Measurements from ENCODE around the gene HPSE.
"Not testable (repeated sequence)": the region's sequence is repeated elsewhere in the genome, so short reads cannot be mapped to it uniquely, and the experiment has no call there.

HPSE gene

DNA sequence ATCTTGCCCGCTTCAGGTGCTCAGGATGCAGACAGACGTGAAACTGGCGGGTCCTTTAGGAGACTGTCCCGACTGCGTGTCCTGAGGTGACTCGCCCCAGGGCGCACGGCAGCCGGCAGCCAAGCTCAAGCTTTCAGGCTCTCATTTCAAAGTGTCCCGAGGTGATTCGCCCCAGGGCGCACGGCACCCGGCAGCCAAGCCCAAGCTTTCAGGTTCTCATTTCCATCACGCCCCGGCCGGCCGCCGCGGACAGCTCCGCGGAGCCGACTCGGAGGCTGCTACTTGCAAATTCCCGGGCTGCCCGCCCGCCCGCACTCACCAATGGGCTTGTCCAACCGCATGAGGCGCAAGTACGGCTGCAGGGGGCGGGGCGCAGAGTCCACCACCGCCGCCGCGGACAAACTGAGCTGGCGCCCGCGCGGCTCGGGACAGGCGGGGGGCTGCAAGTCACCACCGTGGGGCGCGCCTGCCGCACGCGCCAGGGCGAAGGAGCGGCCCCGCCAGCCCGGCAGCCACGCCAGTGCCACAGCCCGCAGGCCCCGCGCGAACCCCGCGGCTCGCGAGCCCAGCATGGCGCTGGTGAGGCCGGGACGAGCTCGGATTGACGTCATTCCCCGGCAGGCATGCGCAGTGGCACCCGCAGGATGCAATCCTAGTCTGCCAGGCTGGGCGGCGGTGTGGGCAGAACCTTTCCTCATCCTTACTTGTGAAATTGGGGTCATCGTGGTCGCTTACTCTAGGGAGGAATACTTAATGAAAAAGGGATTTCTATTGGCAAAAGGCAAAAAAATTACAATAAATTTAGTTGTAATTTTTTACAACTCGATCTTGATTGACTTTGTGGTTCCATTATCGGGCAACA lies 50.2 kb downstream of the HPSE start, which contains the start of gene COQ2:
COQ2 (minus strand) TSS at position 606 of the 862 bp plus-strand sequence; CDS start at position 572, 34 bp downstream.
- DNase-seq (ENCODE audit: low read depth, low spot score): peak; percentile 52

DNA sequence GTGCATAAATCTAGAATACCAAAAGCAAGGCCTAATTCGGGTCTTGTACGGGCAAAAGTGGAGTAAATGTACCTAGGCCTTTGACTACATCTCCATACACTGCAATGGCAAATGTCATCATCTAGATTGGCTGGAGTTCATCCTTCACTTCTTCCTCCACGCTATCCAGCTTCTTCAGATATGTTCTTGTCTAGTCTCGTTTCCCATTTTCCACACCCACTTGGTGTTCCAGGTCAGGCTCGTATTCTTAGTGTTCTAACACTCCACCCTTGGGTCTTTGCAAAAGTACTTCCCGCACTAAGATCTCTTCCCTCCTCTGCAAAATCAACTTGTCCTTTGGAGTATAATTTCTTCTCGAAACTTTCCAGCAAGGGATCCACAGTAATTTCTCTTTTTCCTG lies 51.5 kb downstream of the HPSE start:
- no peak for DNase-seq (ENCODE audit: low read depth, low spot score)

DNA sequence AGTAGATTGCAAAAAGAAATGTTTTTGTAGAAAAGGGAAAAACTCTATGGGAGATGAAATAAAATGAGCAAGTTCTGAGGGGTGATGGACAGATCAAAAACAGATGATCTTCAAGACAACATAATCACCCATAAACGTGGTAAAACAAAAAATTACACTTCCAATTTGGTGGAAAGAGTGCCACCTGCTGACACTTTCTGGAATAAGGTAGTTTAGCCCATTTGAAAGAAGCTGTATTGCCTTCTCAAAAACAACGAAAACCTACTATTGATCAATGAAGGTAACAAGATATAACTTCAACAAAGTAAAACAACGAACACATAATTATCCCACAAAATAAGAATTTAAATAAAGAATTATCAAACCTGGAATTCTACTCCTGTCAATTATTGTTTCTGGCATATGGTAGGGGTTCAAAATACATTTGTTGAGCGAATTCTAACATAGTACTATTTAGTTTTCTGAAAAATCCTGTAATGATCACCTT lies 52.6 kb downstream of the HPSE start:
- no peak for DNase-seq (ENCODE audit: low read depth, low spot score)

DNA sequence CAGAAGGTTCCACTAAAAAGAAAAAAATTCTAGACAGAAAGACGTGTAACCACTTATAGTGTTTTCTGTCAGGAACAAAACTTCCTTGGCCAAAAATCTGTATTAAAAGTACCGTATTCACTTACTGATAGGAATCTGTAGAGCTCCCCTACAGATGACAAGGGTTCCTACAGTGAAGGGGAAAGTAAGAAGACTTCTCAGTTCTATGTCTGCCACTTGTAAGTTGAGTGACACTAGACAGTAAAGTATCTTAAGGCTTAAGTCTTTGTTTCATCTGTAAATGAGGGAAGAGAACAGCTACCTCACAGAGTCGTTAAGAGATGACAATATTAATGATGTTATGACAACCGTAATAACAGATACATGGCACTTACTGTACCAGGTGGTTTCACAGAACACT lies 53.3 kb downstream of the HPSE start:
- no peak for DNase-seq (ENCODE audit: low read depth, low spot score)

DNA sequence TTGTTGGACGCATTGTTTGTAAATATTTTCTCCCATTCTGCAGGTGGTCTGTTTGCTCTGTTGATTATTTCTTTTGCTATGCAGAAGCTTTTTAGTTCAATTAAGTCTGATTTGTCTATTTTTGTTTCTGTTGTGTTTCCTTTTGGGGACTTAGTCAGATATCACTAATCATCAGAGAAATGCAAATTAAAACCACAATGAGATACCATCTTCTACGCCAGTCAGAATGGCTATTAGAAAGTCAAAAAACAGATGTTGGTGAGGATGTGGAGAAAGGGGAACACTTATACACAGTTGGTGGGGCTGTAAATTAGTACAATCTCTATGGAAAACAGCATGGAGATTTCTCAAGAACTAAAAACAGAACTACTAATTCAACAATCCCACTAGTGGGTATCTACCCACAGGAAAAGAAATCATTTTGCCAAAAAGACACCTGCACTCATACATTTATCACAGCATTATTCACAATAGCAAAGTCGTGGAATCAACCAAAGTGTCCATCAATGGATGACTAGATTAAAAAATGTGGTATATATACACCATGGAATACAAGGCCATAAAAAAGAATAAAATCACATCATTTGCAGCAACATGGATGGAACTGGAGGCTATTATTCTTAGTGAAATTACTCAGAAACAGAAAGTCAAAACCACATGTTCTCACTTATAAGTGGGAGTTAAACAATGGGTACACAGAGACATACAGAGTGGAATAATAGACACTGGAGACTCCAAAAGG lies 58.2 kb downstream of the HPSE start:
- DNase-seq (ENCODE audit: low read depth, low spot score): no peak

DNA sequence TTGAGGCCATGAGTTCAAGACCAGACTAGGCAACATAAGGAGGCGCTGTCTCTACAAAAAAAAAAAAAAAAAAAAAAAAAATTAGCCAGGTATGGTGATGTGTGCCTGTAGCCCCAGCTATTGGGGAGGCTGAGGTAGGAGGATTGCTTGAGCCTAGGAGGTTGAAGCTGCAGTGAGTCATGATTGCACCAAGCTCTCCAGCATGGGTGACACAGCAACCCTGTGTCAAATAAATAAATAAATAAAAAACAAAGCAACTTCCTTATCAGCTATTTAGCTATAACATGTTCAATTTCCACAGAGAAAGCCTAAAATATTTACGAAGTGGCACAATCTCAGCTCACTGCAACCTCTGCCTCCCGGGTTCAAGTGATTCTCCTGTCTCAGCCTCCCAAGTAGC lies 60.7 kb downstream of the HPSE start:
- not testable (repeated sequence) for DNase-seq (ENCODE audit: low read depth, low spot score)

DNA sequence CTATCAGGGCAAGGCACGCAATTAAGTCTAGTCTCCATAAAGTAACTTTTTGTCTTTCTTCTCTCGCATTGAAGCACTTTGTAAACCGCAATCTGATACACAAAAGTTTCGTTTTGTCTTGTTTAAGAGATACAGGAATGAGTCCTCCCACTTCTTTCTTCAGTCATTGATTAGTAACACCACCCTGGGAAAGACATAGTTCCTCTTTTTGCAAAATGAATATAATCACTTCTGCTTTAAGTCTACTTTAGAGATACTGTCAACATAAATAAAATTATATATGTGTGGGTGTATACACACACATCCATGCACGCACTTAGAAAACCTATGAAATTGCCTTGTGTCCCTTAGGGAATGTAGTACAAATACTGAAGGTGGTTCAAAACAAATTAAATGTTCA lies 61.7 kb downstream of the HPSE start:
- no peak for DNase-seq (ENCODE audit: low read depth, low spot score)

DNA sequence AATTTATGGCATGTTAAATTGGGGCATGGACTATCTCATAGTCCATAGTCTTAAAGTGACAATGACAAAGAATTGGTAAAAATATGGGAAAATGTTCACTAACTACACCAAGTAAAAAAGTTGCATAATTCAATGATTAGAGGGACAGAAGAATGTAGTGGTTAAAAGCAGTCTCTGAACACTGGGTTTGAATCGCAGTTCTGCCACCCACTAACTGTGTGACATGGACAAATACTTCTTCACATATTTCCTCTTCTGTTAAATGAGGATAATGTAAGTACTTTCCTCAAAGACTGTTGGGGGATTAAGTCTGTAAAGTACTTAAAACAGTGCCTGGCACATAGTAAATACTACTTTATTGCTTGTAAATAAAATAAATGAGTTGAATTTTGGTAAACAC lies 65.4 kb downstream of the HPSE start:
- DNase-seq (ENCODE audit: low read depth, low spot score): no peak

DNA sequence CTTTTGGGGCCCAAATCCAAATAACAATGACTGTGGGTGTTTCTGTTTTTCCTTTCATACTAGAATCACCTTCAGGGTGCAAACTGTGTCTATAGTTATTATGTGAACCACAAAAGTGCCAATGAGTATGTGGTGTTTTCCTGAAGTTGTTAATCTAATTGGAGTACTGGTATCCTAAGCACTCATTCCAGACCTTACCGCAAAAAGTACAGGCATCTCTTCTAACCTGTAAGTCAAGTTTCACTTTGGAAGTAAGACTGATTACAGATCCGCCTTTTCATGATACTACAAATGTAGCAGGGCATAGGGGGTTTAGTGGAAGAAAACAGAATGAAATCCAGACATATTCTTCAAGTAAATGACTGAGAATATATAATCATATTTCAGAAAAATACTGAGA lies 66.2 kb downstream of the HPSE start:
- no peak for DNase-seq (ENCODE audit: low read depth, low spot score)

DNA sequence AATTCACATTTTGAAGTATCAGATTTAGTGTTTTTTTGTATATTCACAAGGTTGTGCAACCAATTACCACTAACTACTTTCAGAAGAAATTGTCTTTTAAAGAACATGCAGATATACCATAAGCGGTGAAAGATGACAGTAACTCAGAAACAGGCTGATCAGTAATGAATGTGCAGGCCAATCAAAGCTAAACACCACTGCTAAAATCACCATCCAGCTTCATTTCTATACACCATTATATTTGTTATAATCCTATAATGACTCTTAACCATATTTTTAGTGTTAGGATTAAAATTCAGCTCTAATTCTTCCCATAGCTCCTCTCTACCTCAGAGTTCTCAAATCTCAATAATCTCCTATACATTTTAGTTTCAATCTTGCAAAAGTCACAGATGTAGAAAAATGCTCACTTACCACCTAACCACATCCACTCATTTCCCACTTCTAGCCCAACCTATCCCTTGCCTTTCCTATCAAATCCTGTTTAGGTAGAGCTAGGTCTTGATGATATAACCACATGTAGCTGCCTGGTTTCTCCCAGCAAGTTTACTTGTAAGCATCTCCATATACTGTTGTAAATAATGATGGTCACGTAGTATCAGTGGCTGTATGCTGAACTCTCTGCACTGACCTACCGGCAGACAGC lies 66.7 kb downstream of the HPSE start:
- no peak for DNase-seq (ENCODE audit: low read depth, low spot score)

DNA sequence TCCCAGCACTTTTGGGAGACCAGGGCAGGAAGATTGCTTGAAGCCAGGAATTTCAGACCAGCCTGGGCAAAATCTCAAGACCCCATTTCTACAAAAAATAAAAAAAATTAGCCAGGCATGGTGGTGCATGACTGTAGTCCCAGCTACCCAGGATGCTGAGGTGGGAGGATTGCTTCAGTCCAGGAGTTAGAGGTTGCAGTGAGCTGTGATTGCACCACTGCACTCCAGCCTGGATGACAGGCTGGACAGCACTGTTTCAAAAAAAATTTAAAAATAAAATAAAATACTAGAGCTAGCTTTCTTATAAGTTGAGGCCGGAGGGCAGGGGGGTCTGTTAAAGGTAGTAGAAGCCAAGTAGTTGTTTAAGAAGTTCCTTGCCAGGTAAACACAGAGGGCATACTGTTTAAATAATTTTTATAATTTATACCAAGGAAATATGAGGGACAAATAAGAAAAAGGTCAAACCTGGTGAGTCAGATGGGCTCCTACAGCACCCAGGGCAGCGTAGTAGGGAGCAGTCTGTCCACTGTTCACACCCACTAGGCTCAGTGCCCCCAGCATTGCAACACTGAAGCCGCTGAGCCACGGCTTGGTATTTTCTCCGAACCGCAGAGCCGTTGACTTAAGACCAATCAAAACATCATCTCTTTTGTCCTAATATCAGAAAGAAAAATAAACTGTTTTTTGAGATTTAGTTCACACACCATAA lies 67.4 kb downstream of the HPSE start:
- DNase-seq (ENCODE audit: low read depth, low spot score): no peak

DNA sequence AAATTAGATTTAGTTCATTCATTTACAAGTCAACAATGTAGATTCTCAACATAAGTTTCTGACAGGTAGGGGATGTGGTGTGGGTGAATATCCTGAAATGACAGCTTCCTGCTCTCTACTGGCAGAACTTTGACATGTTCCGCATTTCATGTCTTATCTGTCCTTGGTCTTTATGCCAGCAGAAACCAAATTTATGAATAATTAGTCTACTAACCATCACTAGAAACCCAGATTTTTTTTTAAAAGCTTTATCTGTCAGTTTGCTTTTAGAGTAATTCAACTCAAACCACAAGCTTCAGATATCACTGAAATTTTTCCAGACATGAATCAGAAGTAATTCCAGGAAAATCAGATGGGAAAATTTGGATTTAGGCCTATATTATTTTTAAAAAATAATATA lies 68.0 kb downstream of the HPSE start:
- no peak for DNase-seq (ENCODE audit: low read depth, low spot score)

DNA sequence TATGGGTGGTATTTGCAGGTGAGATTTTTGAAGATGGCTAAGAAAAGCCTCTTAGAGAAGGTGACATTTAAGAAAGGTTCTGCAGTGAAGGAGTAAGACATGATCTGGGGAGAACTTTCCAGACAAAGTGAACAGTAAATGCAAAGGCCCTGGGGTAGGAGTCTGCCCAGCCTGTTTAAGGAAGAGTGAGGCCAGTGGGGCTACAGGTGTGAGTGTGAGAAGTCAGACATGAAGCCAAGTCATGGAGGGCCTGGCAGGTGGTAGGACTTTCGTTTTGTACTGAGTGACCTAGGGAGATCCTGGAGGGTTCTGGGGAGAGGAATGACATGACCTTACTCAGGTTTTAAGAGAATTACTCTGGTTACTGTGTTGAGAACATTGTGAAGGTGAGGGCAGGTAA lies 71.5 kb downstream of the HPSE start:
- no peak for DNase-seq (ENCODE audit: low read depth, low spot score)

DNA sequence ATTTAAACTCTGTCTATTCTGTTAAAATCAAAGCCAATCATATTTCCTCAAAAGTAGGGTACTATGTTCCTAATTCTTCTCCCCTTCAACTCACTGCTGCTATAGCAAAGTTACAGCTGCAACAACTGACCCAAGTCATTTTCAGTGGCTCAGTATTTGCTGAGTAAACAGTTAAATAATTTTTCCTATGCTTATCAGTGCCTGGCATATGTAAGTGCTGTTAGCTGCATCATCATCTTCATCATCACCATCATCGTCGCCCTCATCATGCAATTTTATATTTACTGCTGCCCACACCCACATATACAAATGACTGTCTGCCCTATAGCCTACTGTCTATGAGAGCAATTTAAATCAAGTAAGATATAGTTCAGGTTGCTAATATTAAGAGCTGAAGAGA lies 72.0 kb downstream of the HPSE start:
- no peak for DNase-seq (ENCODE audit: low read depth, low spot score)

DNA sequence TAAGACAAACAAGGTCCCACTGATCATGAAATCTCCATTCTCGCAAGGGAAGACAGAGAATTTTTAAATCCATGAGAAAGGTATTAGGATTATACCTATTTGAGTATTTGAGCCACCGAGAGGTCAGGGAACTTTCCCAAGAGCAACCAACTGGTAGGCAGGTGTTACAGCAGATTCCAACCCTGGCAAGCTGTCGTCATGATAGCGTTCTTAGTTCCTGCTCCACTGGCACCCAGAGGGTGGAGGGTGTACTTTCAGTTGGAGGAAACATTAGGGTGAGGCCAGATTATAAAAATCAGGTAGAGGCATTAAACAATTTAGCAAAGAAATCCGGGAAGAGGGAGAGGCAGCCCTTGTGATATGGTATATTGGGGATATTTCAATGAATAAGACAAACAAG lies 73.3 kb downstream of the HPSE start:
- no peak for DNase-seq (ENCODE audit: low read depth, low spot score)

DNA sequence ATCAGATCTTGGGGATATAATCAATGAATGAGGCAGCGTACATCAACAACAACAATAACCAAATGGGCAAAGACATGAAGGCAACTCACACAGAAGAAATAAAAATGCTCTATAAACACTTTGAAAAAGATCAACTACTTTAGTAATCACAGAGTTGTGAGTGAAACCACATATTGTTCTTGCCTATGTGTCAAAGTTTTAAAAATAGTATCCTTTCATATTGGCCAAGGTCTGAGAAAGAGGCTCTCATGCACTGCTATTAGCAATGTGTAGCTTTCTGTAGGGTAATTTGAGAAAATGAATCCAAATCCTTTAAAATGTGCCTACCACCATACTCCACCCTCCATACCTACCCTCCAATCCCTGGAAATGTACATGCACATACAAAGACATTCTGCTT lies 75.1 kb downstream of the HPSE start:
- no peak for DNase-seq (ENCODE audit: low read depth, low spot score)

DNA sequence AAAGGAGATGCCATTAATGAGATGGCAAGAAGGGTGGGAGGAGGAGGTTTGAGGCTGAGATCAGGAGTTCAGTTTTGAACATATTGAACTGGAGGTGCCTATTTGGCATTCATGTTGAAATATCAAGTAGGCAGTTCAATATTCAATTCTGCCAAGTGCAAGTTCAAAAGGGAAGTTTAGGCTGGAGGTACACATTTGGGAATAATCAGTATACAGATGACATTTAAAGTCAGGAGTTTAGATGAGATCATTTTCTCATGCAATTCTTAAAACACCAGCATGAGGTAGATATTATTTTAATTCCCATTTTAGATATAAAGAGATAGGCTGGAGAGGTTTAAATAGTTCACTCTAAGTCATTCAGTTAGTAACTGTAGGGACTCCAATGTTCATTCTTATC lies 76.2 kb downstream of the HPSE start:
- no peak for DNase-seq (ENCODE audit: low read depth, low spot score)

DNA sequence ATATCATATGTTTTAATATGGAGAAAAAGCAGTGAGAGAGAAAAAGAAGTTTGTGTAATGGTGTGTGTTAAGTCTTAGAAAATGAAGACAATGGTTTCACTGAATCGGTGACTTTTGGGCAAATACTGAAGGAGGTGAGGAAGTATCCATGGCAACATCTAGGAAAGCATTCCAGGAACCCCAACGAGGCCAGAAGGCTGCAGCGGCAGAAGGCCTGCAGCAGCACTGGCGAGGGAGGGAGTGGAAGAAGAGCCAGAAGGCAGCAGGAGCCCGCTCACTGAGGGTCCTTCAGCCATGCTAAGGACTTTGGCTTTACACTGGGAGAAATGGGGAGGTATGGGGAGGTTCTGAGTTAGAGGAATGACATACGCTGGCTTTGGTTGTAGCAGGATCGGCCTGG lies 76.8 kb downstream of the HPSE start:
- DNase-seq (ENCODE audit: low read depth, low spot score): no peak

DNA sequence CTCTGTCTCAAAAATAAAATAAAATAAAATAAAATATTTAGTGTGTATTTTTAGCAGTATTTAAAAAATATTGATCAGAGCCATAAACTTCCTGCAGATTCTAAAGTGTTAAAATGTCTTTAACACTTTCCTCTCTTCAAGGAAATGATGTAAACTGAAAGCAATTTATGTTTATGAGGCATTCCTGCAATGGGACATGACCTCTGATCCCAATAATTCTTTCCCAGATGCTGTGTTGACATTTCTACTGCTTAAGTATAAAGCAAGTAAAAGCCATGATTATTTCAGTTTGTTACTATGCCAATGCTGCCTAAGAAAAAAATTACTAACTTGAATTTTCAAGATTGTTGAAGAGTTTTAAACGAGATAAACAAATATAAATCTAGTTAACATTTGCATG lies 79.1 kb downstream of the HPSE start:
- no peak for DNase-seq (ENCODE audit: low read depth, low spot score)

DNA sequence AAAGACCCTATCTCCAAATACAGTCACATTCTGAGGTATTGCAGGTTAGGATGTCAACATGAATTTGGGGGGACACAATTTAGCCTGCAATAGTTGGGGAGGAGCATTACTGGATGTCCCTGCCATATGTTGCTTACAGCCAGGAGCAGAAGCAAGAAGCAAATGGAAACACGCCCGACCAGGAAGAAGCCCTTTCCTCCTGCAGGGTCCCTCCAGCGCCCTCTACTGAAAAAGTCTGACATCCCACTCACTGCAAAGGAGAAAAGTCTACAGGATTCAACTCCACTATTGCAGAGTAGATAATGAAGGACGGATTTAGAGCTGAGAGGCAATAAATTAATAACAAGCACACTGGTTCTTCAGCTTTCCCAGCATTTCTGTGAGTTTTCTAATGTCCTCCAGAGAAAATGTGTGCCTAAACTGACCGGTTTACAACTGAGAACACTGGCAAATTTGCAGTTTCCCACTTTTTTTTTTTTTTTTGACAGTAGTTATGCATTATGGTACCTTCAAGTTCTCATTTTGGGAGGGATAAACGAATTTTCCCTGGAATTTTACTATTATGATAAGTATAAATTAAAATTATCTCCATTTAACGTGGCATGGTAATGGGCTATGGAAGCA lies 81.8 kb downstream of the HPSE start:
- DNase-seq (ENCODE audit: low read depth, low spot score): no peak

DNA sequence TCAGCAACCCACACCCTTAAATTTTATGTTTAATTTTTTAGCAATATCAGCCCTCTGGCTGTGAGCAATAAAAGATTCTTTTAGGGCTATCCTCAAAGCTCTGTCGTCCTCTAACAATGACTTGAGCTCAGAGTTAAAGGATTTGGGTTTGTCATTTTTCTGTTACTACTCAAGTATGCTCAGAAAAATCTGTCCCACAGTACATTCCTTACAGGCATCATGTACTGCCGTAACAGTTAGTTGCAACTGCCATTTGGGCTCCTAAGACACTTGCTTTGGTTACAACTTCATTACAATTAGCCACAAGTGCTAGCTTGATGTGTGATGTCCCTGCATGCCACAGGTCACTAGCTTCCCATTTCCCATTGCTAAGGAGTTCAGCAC lies 83.2 kb downstream of the HPSE start:
- no peak for DNase-seq (ENCODE audit: low read depth, low spot score)

Data from iPS DF 19.7 (cell line).